PC-3 (cell line): Measurements from ENCODE around the gene GPD1L. TPM values are rescaled to one million over a fixed set of nuclear protein-coding genes. Genes with fewer than 3 reads are reported as not detected.

Source experiments
- ATAC-seq: fragments of 200-7000 bp; cut with Tn5 transposase; 2 replicates; pipeline ENCODE4 v1.9.1; 2020; ENCODE audit warnings: mild to moderate bottlenecking, moderate library complexity
- BruUV-seq: library from RNA; stranded (reverse); fragments of 400-500 nt; replicated peaks from 2 replicates; lab custom pipeline; 2021; lab: Mats Ljungman, UMichigan
- CTCF ChIA-PET: fragments of 300-600 bp; sonication (Branson Sonifier 250); formaldehyde crosslinking; loops from one replicate; lab custom pipeline; 2022; ENCODE audit warnings: antibody characterized with exemption; lab: Charles Lee
- POLR2A ChIA-PET: fragments of 300-600 bp; sonication (Branson Sonifier 250); formaldehyde crosslinking; loops from one replicate; lab custom pipeline; 2022; ENCODE audit warnings: antibody characterized with exemption; ENCODE audit not compliant: unreplicated experiment; lab: Charles Lee
- DNase-seq: peaks from one replicate; pipeline ENCODE4 v3.0.0-alpha.2; 2015
- H2AFZ ChIP-seq: fragments of 300-600 bp; sonication (generic); 2 replicates; pipeline ENCODE4 v1.6.0; 2016; ENCODE audit warnings: antibody characterized with exemption, low read length
- H3F3A ChIP-seq: fragments of 300-600 bp; sonication (generic); one replicate; pipeline ENCODE4 v1.6.0; 2017; ENCODE audit warnings: antibody characterized with exemption, low read length, control low read depth, mild to moderate bottlenecking; ENCODE audit not compliant: unreplicated experiment
- H3K27ac ChIP-seq: fragments of 300-600 bp; sonication (generic); 2 replicates; pipeline ENCODE4 v1.5.1; 2016; ENCODE audit warnings: mild to moderate bottlenecking, low read length
- H3K27me3 ChIP-seq: fragments of 300-600 bp; sonication (generic); 2 replicates; pipeline ENCODE4 v1.6.1; 2016; ENCODE audit warnings: low read length, mixed read lengths
- H3K36me3 ChIP-seq: fragments of 300-600 bp; sonication (generic); 2 replicates; pipeline ENCODE4 v1.6.1; 2016; ENCODE audit warnings: low read depth, mixed run types, low read length, mixed read lengths
- H3K4me1 ChIP-seq: fragments of 300-600 bp; sonication (generic); 2 replicates; pipeline ENCODE4 v1.5.1; 2016; ENCODE audit warnings: low read length; ENCODE audit not compliant: insufficient read depth
- H3K4me2 ChIP-seq: fragments of 300-600 bp; sonication (generic); 2 replicates; pipeline ENCODE4 v1.6.0; 2016; ENCODE audit warnings: low read length
- H3K4me3 ChIP-seq: fragments of 300-600 bp; sonication (generic); 2 replicates; pipeline ENCODE4 v1.5.1; 2016; ENCODE audit warnings: mild to moderate bottlenecking, low read length, mixed read lengths
- H3K79me2 ChIP-seq: fragments of 300-600 bp; sonication (generic); 2 replicates; pipeline ENCODE4 v1.6.1; 2017; ENCODE audit warnings: low read length, mixed read lengths
- H3K9ac ChIP-seq: fragments of 300-600 bp; sonication (generic); 2 replicates; pipeline ENCODE4 v1.6.0; 2016; ENCODE audit warnings: mild to moderate bottlenecking, low read length
- H3K9me2 ChIP-seq: fragments of 300-600 bp; sonication (generic); replicated peaks from 2 replicates; pipeline ENCODE4 v1.6.1; 2016; ENCODE audit warnings: mixed run types, low read length, mixed read lengths
- H3K9me3 ChIP-seq: fragments of 300-600 bp; sonication (generic); 2 replicates; pipeline ENCODE4 v1.6.1; 2016; ENCODE audit warnings: low read length, mixed read lengths
- H4K20me1 ChIP-seq: fragments of 300-600 bp; sonication (generic); 2 replicates; pipeline ENCODE4 v1.6.1; 2016; ENCODE audit warnings: low read length, mixed read lengths
- CTCF ChIP-seq: fragments of 300-600 bp; sonication (generic); conservative IDR thresholded peaks from 2 replicates; pipeline ENCODE4 v1.5.1; 2017; ENCODE audit warnings: antibody characterized with exemption, low read depth, mild to moderate bottlenecking, low read length
- EZH2 ChIP-seq: fragments of 300-600 bp; sonication (generic); IDR thresholded peaks from one replicate; pipeline ENCODE4 v1.6.1; 2017; ENCODE audit warnings: antibody characterized with exemption, mild to moderate bottlenecking, low read length; ENCODE audit not compliant: unreplicated experiment
- EZH2phosphoT487 ChIP-seq: fragments of 300-600 bp; sonication (generic); IDR thresholded peaks from 2 replicates; pipeline ENCODE4 v1.6.1; 2018; ENCODE audit warnings: mild to moderate bottlenecking, antibody characterized with exemption, low read length, borderline replicate concordance
- intact Hi-C: fragments of 100-400 bp; cut with micrococcal nuclease; formaldehyde crosslinking; loops from 2 replicates; pipeline ENCODE4 v1.9.0; 2023
- total RNA-seq: library from RNA; depleted of rRNA; stranded (reverse); fragments of >200 nt; gene quantifications from 2 replicates; pipeline ENCODE4 v1.2.3, GENCODE V29; 2014

The GPD1L gene
- total RNA-seq, 1 experiment from 2014 or later, result 33.7 TPM

DNA sequence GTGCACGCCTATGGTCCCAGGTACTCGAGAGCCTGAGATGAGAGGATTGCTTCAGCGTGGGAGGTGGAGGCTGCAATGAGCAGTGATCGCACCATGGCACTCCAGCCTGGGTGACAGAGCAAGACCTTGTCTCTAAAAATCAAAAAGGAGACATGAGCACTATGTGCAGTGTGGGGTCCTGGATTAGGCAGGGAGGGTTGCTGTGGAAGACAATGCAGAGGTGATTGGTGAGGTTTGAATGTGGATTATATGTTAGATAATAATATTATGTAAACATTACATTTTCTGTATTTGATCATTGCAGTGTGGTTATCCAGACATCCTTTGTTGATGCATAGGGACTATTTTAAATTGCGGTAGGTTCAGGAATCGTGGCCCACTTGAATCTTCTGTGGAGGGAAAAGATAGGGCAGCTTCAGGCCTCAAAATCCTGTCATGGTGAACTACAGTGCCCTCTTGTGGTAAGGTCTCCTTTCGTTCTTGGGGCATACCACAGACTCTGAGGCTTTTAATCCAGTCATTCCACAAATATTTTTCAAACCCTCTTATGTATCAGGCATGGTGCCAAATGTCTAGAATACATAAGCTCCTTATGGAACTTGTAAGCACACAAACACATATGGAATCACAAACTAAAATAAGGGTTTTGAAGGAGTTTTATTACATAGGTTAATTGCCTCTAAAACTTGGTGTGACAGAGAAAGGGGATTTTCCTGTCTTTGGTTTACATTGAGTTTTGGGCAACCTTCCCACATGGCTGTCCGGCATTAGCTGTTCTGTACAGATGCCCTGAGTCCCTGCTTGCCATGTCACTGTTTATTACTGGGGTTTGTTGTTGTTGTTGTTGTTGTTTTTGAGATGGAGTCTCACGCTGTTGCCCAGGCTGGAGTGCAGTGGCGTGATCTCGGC is 37.7 kb downstream of the GPD1L start:
- Histone ChIP-seq H3K79me2 (no peaks in the 10 kb centered on the region), H3F3A (no peaks in the 10 kb centered on the region), H3K27me3 (no peaks in the 10 kb centered on the region), H3K9ac (no peak overlapping the region), H3K4me2 (peak overlapping the region; percentile 14), H3K36me3 (0 out of 2 replicates have a peak, but pooled peaks cover 4% of the 10 kb centered on the region), H3K9me2 (no peaks in the 10 kb centered on the region), H3K9me3 (no peaks in the 10 kb centered on the region), H4K20me1 (no peaks in the 10 kb centered on the region), H3K27ac (0 out of 2 replicates have a peak overlapping the region, but pooled peaks have one; percentile 16), H3K4me3 (no peak overlapping the region), H3K4me1 (peaks cover 42% of the 10 kb centered on the region), H2AFZ (no peak overlapping the region)
- DNase-seq, result peak; percentile 99
- ATAC-seq, result peak; percentile 82
- intact Hi-C loops, result loop anchor here (1.0 to 10.0 kb wide), 8 partner anchors 37 to 533 kb away; partner anchors contain the start of gene GPD1L
- POLR2A ChIA-PET, result interaction anchor here (0.5 kb wide), 1 partner anchor 1848 kb away, joined by 15 read pairs; no protein-coding TSS in a partner anchor
- BruUV-seq, result no TSS peak
- TF ChIP-seq EZH2 (no peak), CTCF (peak; percentile 93), EZH2phosphoT487 (no peak)
- CTCF ChIA-PET, result interaction anchor here (0.5 to 1.4 kb wide), 14 partner anchors 9 to 612 kb away, joined by 3 to 21 read pairs (median 4); partner anchors contain the start of gene STT3B

DNA sequence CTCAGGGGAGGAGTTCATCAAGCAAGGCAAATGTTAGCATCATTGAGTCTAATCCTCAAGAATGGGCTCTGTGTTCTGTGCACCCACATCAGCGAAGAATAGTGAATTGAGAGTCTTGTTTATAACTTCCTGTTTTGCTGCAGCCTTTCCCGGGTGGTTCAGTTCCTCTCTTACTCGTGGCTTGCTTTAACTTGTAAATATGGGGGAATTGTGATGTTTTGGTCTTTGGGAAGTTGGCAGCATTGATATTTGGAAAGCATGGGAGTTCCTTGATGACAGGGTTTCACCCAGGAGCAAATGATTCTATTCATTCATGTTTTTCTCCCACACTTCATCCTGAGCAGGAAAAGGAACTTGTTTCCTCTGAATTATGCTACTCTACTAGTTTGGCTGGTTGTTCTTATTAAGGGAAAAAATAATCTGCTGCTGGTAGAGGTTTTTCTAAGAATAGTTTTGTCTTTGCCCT is 40.4 kb downstream of the GPD1L start:
- Histone ChIP-seq H3K4me3 (peak overlapping the region; percentile 18), H3K4me1 (peaks cover 39% of the 10 kb centered on the region), H3K36me3 (no peaks in the 10 kb centered on the region), H4K20me1 (no peaks in the 10 kb centered on the region), H2AFZ (no peak overlapping the region), H3K79me2 (no peaks in the 10 kb centered on the region), H3K9ac (0 out of 2 replicates have a peak overlapping the region, but pooled peaks have one; percentile 18), H3K4me2 (peak overlapping the region; percentile 69), H3K27ac (peak overlapping the region; percentile 69), H3F3A (no peaks in the 10 kb centered on the region), H3K9me3 (no peaks in the 10 kb centered on the region), H3K27me3 (no peaks in the 10 kb centered on the region), H3K9me2 (no peaks in the 10 kb centered on the region)
- ChIA-PET POLR2A (no interaction called here), CTCF (no interaction called here)
- DNase-seq (peak; percentile 51), ATAC-seq (peak; percentile 15)
- intact Hi-C loops, result loop anchor here (10.0 kb wide), 2 partner anchors 272 to 412 kb away; no protein-coding TSS in a partner anchor
- TF ChIP-seq EZH2 (no peak), CTCF (no peak), EZH2phosphoT487 (no peak)
- no TSS peak for BruUV-seq
